ENCODE results near the gene SLC11A2.
"Not testable (repeated sequence)": the region's sequence is repeated elsewhere in the genome, so short reads cannot be mapped to it uniquely, and the experiment has no call there.

SLC11A2 gene

GRCh38 chr12:50960130-50960529, 66.1 kb downstream of the SLC11A2 start:
- ATAC-seq: peak; percentile 80

GRCh38 chr12:50955697-50956096, 70.5 kb downstream of the SLC11A2 start:
- TF ChIP-seq TCF4 (CRISPR knock-in tag; IDR thresholded peaks at IDR 0.05; ENCODE audit: borderline replicate concordance) (peak; percentile 96), CSRNP3 (CRISPR knock-in tag; IDR thresholded peaks at IDR 0.05) (0 out of 2 replicates have a peak, but pooled peaks have one; percentile 49), ZC3H10 (CRISPR knock-in tag; IDR thresholded peaks at IDR 0.05) (peak; percentile 4; the same call in 1 of the 2 replicates), SNAI2 (CRISPR knock-in tag; IDR thresholded peaks at IDR 0.05) (0 out of 2 replicates have a peak, but pooled peaks have one; percentile 56), TSHZ2 (CRISPR knock-in tag; IDR thresholded peaks at IDR 0.05) (peak; percentile 84; the same call in 1 of the 2 replicates), ZFP3 (CRISPR knock-in tag; IDR thresholded peaks at IDR 0.05) (no peak), CREB5 (CRISPR knock-in tag; IDR thresholded peaks at IDR 0.05; ENCODE audit: low read depth) (0 out of 2 replicates have a peak, but pooled peaks have one; percentile 43), ISL1 (CRISPR knock-in tag; IDR thresholded peaks at IDR 0.05) (peak; percentile 90), PATZ1 (CRISPR knock-in tag; IDR thresholded peaks at IDR 0.05; ENCODE audit: borderline replicate concordance) (no peak)
- no peak; the same call in 2 of the 3 replicates for ATAC-seq

More at GRCh38 chr12:50960130-50960529, 66.1 kb downstream of the SLC11A2 start:
- TF ChIP-seq ZFP3 (CRISPR knock-in tag; IDR thresholded peaks at IDR 0.05) (no peak), TOX (CRISPR knock-in tag; IDR thresholded peaks at IDR 0.05; ENCODE audit: borderline replicate concordance) (no peak), BACH2 (CRISPR knock-in tag; IDR thresholded peaks at IDR 0.05; ENCODE audit: borderline replicate concordance) (no peak), ZFP30 (CRISPR knock-in tag; IDR thresholded peaks at IDR 0.05) (no peak)

GRCh38 chr12:50955288-50955687, 70.9 kb downstream of the SLC11A2 start:
- peak; percentile 52 for ATAC-seq

GRCh38 chr12:50954789-50955188, 71.4 kb downstream of the SLC11A2 start:
- ATAC-seq: not testable (repeated sequence)

More at GRCh38 chr12:50955288-50955687, 70.9 kb downstream of the SLC11A2 start:
- TF ChIP-seq ZNF8 (CRISPR knock-in tag; IDR thresholded peaks at IDR 0.05): no peak
- no peak for TF ChIP-seq ESRRG (CRISPR knock-in tag; IDR thresholded peaks at IDR 0.05)
- no peak for TF ChIP-seq TSHZ2 (CRISPR knock-in tag; IDR thresholded peaks at IDR 0.05)
- no peak for TF ChIP-seq CREB5 (CRISPR knock-in tag; IDR thresholded peaks at IDR 0.05; ENCODE audit: low read depth)
- no peak for TF ChIP-seq ZC3H10 (CRISPR knock-in tag; IDR thresholded peaks at IDR 0.05)
- TF ChIP-seq TOX (CRISPR knock-in tag; IDR thresholded peaks at IDR 0.05; ENCODE audit: borderline replicate concordance): no peak
